Hepatocyte (in vitro differentiated cells): ENCODE results near the gene PDS5A. TPM values are rescaled to one million over a fixed set of nuclear protein-coding genes. Genes with fewer than 3 reads are reported as not detected.

Source experiments
- DNase-seq: peaks from one replicate; pipeline ENCODE4 v3.0.0-alpha.2; 2016; ENCODE audit warnings: low spot score
- H2AFZ ChIP-seq: fragments of 200-600 bp; sonication (generic); 2 replicates; pipeline ENCODE4 v1.6.0; 2016; ENCODE audit warnings: antibody characterized with exemption, mild to moderate bottlenecking
- H3K27ac ChIP-seq: fragments of 200-600 bp; sonication (generic); 2 replicates; pipeline ENCODE4 v1.5.1; 2016; ENCODE audit warnings: mild to moderate bottlenecking
- H3K27me3 ChIP-seq: fragments of 200-600 bp; sonication (generic); 2 replicates; pipeline ENCODE4 v1.6.1; 2016
- H3K36me3 ChIP-seq: fragments of 200-600 bp; sonication (generic); replicated peaks from 2 replicates; pipeline ENCODE4 v1.5.1; 2016; ENCODE audit warnings: low read depth; ENCODE audit not compliant: insufficient read depth
- H3K4me1 ChIP-seq: fragments of 200-600 bp; sonication (generic); 2 replicates; pipeline ENCODE4 v1.5.1; 2016; ENCODE audit warnings: mild to moderate bottlenecking, moderate library complexity; ENCODE audit not compliant: insufficient read depth
- H3K4me2 ChIP-seq: fragments of 200-600 bp; sonication (generic); 2 replicates; pipeline ENCODE4 v1.6.0; 2016
- H3K4me3 ChIP-seq: fragments of 200-600 bp; sonication (generic); 2 replicates; pipeline ENCODE4 v1.5.1; 2016; ENCODE audit warnings: mild to moderate bottlenecking
- H3K79me2 ChIP-seq: fragments of 200-600 bp; sonication (generic); 2 replicates; pipeline ENCODE4 v1.6.0; 2017; ENCODE audit warnings: mild to moderate bottlenecking
- H3K9me2 ChIP-seq: fragments of 200-600 bp; sonication (generic); replicated peaks from 2 replicates; pipeline ENCODE4 v1.6.0; 2017; ENCODE audit warnings: mild to moderate bottlenecking; ENCODE audit not compliant: insufficient read depth
- H3K9me3 ChIP-seq: fragments of 200-600 bp; sonication (generic); 2 replicates; pipeline ENCODE4 v1.5.1; 2016; ENCODE audit warnings: low read depth, mild to moderate bottlenecking
- H4K20me1 ChIP-seq: fragments of 200-600 bp; sonication (generic); 2 replicates; pipeline ENCODE4 v1.6.0; 2016; ENCODE audit warnings: mild to moderate bottlenecking; ENCODE audit not compliant: insufficient read depth, poor library complexity, severe bottlenecking
- CTCF ChIP-seq: fragments of 200-600 bp; sonication (generic); IDR thresholded peaks from 2 replicates; pipeline ENCODE4 v1.5.1; 2016; ENCODE audit warnings: antibody characterized with exemption, mild to moderate bottlenecking; ENCODE audit not compliant: poor library complexity
- EZH2 ChIP-seq: fragments of 200-600 bp; sonication (generic); IDR thresholded peaks from 2 replicates; pipeline ENCODE4 v1.6.1; 2016; ENCODE audit warnings: antibody characterized with exemption, mild to moderate bottlenecking, borderline replicate concordance
- EZH2phosphoT487 ChIP-seq: fragments of 200-600 bp; sonication (generic); IDR thresholded peaks from one replicate; pipeline ENCODE4 v1.6.1; 2018; ENCODE audit warnings: antibody characterized with exemption, mild to moderate bottlenecking, low read depth, moderate library complexity; ENCODE audit not compliant: unreplicated experiment, severe bottlenecking
- WGBS: methylation state at CpG from one replicate; pipeline ENCODE4 v1.1.6; 2016; ENCODE audit warnings: low lambda C conversion rate; ENCODE audit errors: missing lambda C conversion rate; 5-methylcytosine and 5-hydroxymethylcytosine counted together
- polyA plus RNA-seq: library from polyadenylated mRNA; unstranded; fragments of >200 nt; fragmentation: Nextera tagmentation; extraction: Ambion mirVana; gene quantifications from 2 replicates; pipeline ENCODE4 v1.2.1, GENCODE V29; 2016
- total RNA-seq: library from RNA; depleted of rRNA; stranded (reverse); fragments of >200 nt; gene quantifications from 2 replicates; pipeline ENCODE4 v1.2.3, GENCODE V29; 2014

The PDS5A gene
- total and polyA plus RNA-seq, 2 experiments from 2014 or later: 24.6 to 69.2 TPM

GRCh38 chr4:39892988-39893692, 84.6 kb downstream of the PDS5A start:
- no peak for TF ChIP-seq EZH2phosphoT487
- no peak for TF ChIP-seq EZH2
- Histone ChIP-seq H3K9me2 (no peaks in the 10 kb centered on the region), H2AFZ (no peak overlapping the region), H3K27ac (no peak overlapping the region), H3K79me2 (no peaks in the 10 kb centered on the region), H3K4me1 (no peaks in the 10 kb centered on the region), H3K27me3 (no peaks in the 10 kb centered on the region), H3K4me2 (no peak overlapping the region), H3K36me3 (no peaks in the 10 kb centered on the region), H3K4me3 (no peak overlapping the region), H3K9me3 (no peaks in the 10 kb centered on the region), H4K20me1 (no peaks in the 10 kb centered on the region)
- 100% methylated on average over 5 of the region's 5 CpGs for WGBS
- no peak for DNase-seq

- DNase-seq: no peak
- Histone ChIP-seq H3K79me2 (no peaks in the 10 kb centered on the region), H3K4me2 (no peak overlapping the region), H3K9me3 (no peaks in the 10 kb centered on the region), H3K27me3 (no peaks in the 10 kb centered on the region), H3K4me3 (no peak overlapping the region), H3K36me3 (no peaks in the 10 kb centered on the region), H3K27ac (no peak overlapping the region), H4K20me1 (no peaks in the 10 kb centered on the region), H3K4me1 (no peaks in the 10 kb centered on the region), H2AFZ (no peak overlapping the region), H3K9me2 (no peaks in the 10 kb centered on the region)
- WGBS: 73% methylated on average over 2 of the region's 2 CpGs
- TF ChIP-seq EZH2phosphoT487 (no peak), CTCF (no peak), EZH2 (no peak)
These were observed 88.5 kb downstream of the PDS5A start for GRCh38 chr4:39889226-39889625.

GRCh38 chr4:39888541-39888940, 89.2 kb downstream of the PDS5A start:
- no peaks in the 10 kb centered on the region for H3K4me1 ChIP-seq
- H3K9me3 ChIP-seq: no peaks in the 10 kb centered on the region
- no peaks in the 10 kb centered on the region for H4K20me1 ChIP-seq
- no peaks in the 10 kb centered on the region for H3K36me3 ChIP-seq
- no peak overlapping the region for H3K4me2 ChIP-seq
- no peak overlapping the region for H2AFZ ChIP-seq
- no peak for DNase-seq
- WGBS: 99% methylated on average over 5 of the region's 5 CpGs
- H3K27me3 ChIP-seq: no peaks in the 10 kb centered on the region
- H3K4me3 ChIP-seq: no peak overlapping the region
- H3K27ac ChIP-seq: no peak overlapping the region
- TF ChIP-seq EZH2 (no peak), CTCF (no peak), EZH2phosphoT487 (no peak)
- no peaks in the 10 kb centered on the region for H3K79me2 ChIP-seq
- no peaks in the 10 kb centered on the region for H3K9me2 ChIP-seq

GRCh38 chr4:39883646-39884045, 94.1 kb downstream of the PDS5A start:
- WGBS: 99% methylated on average over 6 of the region's 6 CpGs

More at GRCh38 chr4:39883646-39884045, 94.1 kb downstream of the PDS5A start:
- no peak for DNase-seq
- Histone ChIP-seq H3K9me2 (no peaks in the 10 kb centered on the region), H3K4me1 (no peaks in the 10 kb centered on the region), H3K79me2 (no peaks in the 10 kb centered on the region), H3K9me3 (no peaks in the 10 kb centered on the region), H3K27me3 (no peaks in the 10 kb centered on the region), H3K4me2 (no peak overlapping the region), H3K4me3 (no peak overlapping the region), H4K20me1 (no peaks in the 10 kb centered on the region), H3K36me3 (no peaks in the 10 kb centered on the region), H3K27ac (no peak overlapping the region), H2AFZ (no peak overlapping the region)
- no peak for TF ChIP-seq EZH2phosphoT487
- no peak for TF ChIP-seq EZH2
- no peak for TF ChIP-seq CTCF
